ENCODE measurements around the gene TSPAN9.
A peak's percentile ranks its signal among the peaks of the same experiment; 100 is the strongest.

The TSPAN9 gene

GRCh38 chr12:3168223-3169221 is 91.3 kb downstream of the TSPAN9 start:
- DNase-seq: peak; percentile 33 to 56 (median 49)

- no peak for DNase-seq
Measured at GRCh38 chr12:3170423-3171194, 93.4 kb downstream of the TSPAN9 start.

- DNase-seq: no peak
Measured at GRCh38 chr12:3171195-3171591, 94.0 kb downstream of the TSPAN9 start.

- no peak for DNase-seq
Measured at GRCh38 chr12:3172124-3173007, 95.2 kb downstream of the TSPAN9 start.

GRCh38 chr12:3173008-3173553 is 95.9 kb downstream of the TSPAN9 start:
- no peak for DNase-seq

GRCh38 chr12:3173912-3174311 is 96.7 kb downstream of the TSPAN9 start:
- no peak for DNase-seq

- DNase-seq: no peak
Measured at GRCh38 chr12:3175238-3175637, 98.1 kb downstream of the TSPAN9 start.

- no peak for DNase-seq
Measured at GRCh38 chr12:3176754-3177153, 99.6 kb downstream of the TSPAN9 start.

- no peak for DNase-seq
Measured at GRCh38 chr12:3177778-3178425, 100.7 kb downstream of the TSPAN9 start.

GRCh38 chr12:3178671-3179313 is 101.6 kb downstream of the TSPAN9 start:
- DNase-seq: no peak

GRCh38 chr12:3179731-3180130 is 102.6 kb downstream of the TSPAN9 start:
- DNase-seq: no peak

GRCh38 chr12:3182426-3182825 is 105.2 kb downstream of the TSPAN9 start:
- no peak for DNase-seq

GRCh38 chr12:3184485-3184884 is 107.3 kb downstream of the TSPAN9 start:
- DNase-seq: no peak

GRCh38 chr12:3185260-3185870 is 108.2 kb downstream of the TSPAN9 start:
- DNase-seq: no peak

GRCh38 chr12:3186546-3187215 is 109.5 kb downstream of the TSPAN9 start:
- peak in 1 of 3 donors; percentile 19 for DNase-seq

- no peak for DNase-seq
Measured at GRCh38 chr12:3187846-3188770, 110.9 kb downstream of the TSPAN9 start.

GRCh38 chr12:3189282-3189681 is 112.1 kb downstream of the TSPAN9 start:
- DNase-seq: no peak

- no peak for DNase-seq
Measured at GRCh38 chr12:3190101-3190500, 112.9 kb downstream of the TSPAN9 start.

GRCh38 chr12:3191450-3191849 is 114.3 kb downstream of the TSPAN9 start:
- no peak for DNase-seq
